ENCODE results near the gene KLHDC4. TPM values are rescaled to one million over a fixed set of nuclear protein-coding genes. Genes with fewer than 3 reads are reported as not detected.

KLHDC4 gene
- total RNA-seq, 2 experiments from 2014 or later = 82.1 to 84.9 TPM

GRCh38 chr16:87757841-87758426, 7.9 kb downstream of the KLHDC4 start:
- ChIA-PET CTCF (interaction anchor here (0.7 to 1.0 kb wide), 2 partner anchors 12 to 35 kb away, joined by 3 to 4 read pairs; no protein-coding TSS in a partner anchor), POLR2A (interaction anchor here (1.0 kb wide), 1 partner anchor 8 kb away, joined by 3 read pairs; the partner anchor contains the start of gene KLHDC4)
- H3K9me3 Mint-ChIP-seq = no peaks in the 10 kb centered on the region

GRCh38 chr16:87754535-87754934, 11.3 kb downstream of the KLHDC4 start:
- H3K4me1 Mint-ChIP-seq = peaks cover 11% of the 10 kb centered on the region
- H3K9me3 Mint-ChIP-seq = no peaks in the 10 kb centered on the region
- peaks cover 75% of the 10 kb centered on the region for H3K36me3 Mint-ChIP-seq (ENCODE audit: low read depth)
- H3K4me3 Mint-ChIP-seq = no peak overlapping the region
- no peaks in the 10 kb centered on the region for H3K27me3 Mint-ChIP-seq
- peak overlapping the region; percentile 34 for H3K27ac Mint-ChIP-seq
- CTCF ChIA-PET = no interaction called here
- POLR2A ChIA-PET = interaction anchor here (2.0 kb wide), 1 partner anchor 11 kb away, joined by 11 read pairs; the partner anchor contains the start of gene KLHDC4
- no peak for DNase-seq

More at GRCh38 chr16:87757841-87758426, 7.9 kb downstream of the KLHDC4 start:
- H3K4me1 Mint-ChIP-seq = peaks cover 27% of the 10 kb centered on the region
- no peak for DNase-seq
- peaks cover 72% of the 10 kb centered on the region for H3K36me3 Mint-ChIP-seq (ENCODE audit: low read depth)
- no peak overlapping the region for H3K27ac Mint-ChIP-seq
- H3K27me3 Mint-ChIP-seq = no peaks in the 10 kb centered on the region
- H3K4me3 Mint-ChIP-seq = no peak overlapping the region

- peaks cover 58% of the 10 kb centered on the region for H3K36me3 Mint-ChIP-seq (ENCODE audit: low read depth)
- POLR2A ChIA-PET = no interaction called here
- CTCF ChIA-PET = interaction anchor here (1.2 kb wide), 1 partner anchor 22 kb away, joined by 4 read pairs; no protein-coding TSS in a partner anchor
Observed at GRCh38 chr16:87747626-87748414, 18.0 kb downstream of the KLHDC4 start.

GRCh38 chr16:87746178-87746577, 19.6 kb downstream of the KLHDC4 start:
- Mint-ChIP-seq H3K4me3 (no peak overlapping the region), H3K27me3 (no peaks in the 10 kb centered on the region), H3K9me3 (no peaks in the 10 kb centered on the region), H3K36me3 (ENCODE audit: low read depth) (peaks cover 58% of the 10 kb centered on the region), H3K27ac (no peak overlapping the region), H3K4me1 (peaks cover 7% of the 10 kb centered on the region)
- ChIA-PET POLR2A (no interaction called here), CTCF (no interaction called here)
- DNase-seq = no peak

More at GRCh38 chr16:87747626-87748414, 18.0 kb downstream of the KLHDC4 start:
- Mint-ChIP-seq H3K27ac (no peak overlapping the region), H3K27me3 (no peaks in the 10 kb centered on the region), H3K9me3 (no peaks in the 10 kb centered on the region), H3K4me3 (no peak overlapping the region), H3K4me1 (no peaks in the 10 kb centered on the region)
- no peak for DNase-seq

GRCh38 chr16:87744750-87745514, 20.9 kb downstream of the KLHDC4 start:
- Mint-ChIP-seq H3K9me3 (no peaks in the 10 kb centered on the region), H3K4me1 (peaks cover 10% of the 10 kb centered on the region), H3K4me3 (no peak overlapping the region), H3K27me3 (no peaks in the 10 kb centered on the region), H3K27ac (no peak overlapping the region), H3K36me3 (ENCODE audit: low read depth) (peaks cover 55% of the 10 kb centered on the region)
- DNase-seq = no peak
- ChIA-PET POLR2A (interaction anchor here (1.3 kb wide), 1 partner anchor 21 kb away, joined by 3 read pairs; the partner anchor contains the start of gene KLHDC4), CTCF (no interaction called here)

- Mint-ChIP-seq H3K27ac (no peak overlapping the region), H3K36me3 (ENCODE audit: low read depth) (peaks cover 40% of the 10 kb centered on the region), H3K27me3 (no peaks in the 10 kb centered on the region), H3K9me3 (no peaks in the 10 kb centered on the region), H3K4me1 (peaks cover 10% of the 10 kb centered on the region), H3K4me3 (no peak overlapping the region)
- ChIA-PET CTCF (no interaction called here), POLR2A (no interaction called here)
- no peak for DNase-seq
Observed at GRCh38 chr16:87742781-87743490, 22.9 kb downstream of the KLHDC4 start.

- H3K27me3 Mint-ChIP-seq = no peaks in the 10 kb centered on the region
- POLR2A ChIA-PET = no interaction called here
- no peak overlapping the region for H3K27ac Mint-ChIP-seq
- H3K4me3 Mint-ChIP-seq = no peak overlapping the region
- DNase-seq = no peak
- peaks cover 39% of the 10 kb centered on the region for H3K36me3 Mint-ChIP-seq (ENCODE audit: low read depth)
- CTCF ChIA-PET = no interaction called here
- H3K9me3 Mint-ChIP-seq = no peaks in the 10 kb centered on the region
- peaks cover 10% of the 10 kb centered on the region for H3K4me1 Mint-ChIP-seq
Observed at GRCh38 chr16:87741700-87742415, 23.9 kb downstream of the KLHDC4 start.

GRCh38 chr16:87740909-87741424, 24.8 kb downstream of the KLHDC4 start:
- POLR2A ChIA-PET = no interaction called here
- H3K9me3 Mint-ChIP-seq = no peaks in the 10 kb centered on the region
- DNase-seq = no peak
- peak overlapping the region; percentile 13 for H3K27ac Mint-ChIP-seq
- H3K27me3 Mint-ChIP-seq = no peaks in the 10 kb centered on the region
- no peak overlapping the region for H3K4me3 Mint-ChIP-seq
- peaks cover 10% of the 10 kb centered on the region for H3K4me1 Mint-ChIP-seq
- H3K36me3 Mint-ChIP-seq (ENCODE audit: low read depth) = peaks cover 37% of the 10 kb centered on the region
- CTCF ChIA-PET = no interaction called here

GRCh38 chr16:87740441-87740840, 25.3 kb downstream of the KLHDC4 start:
- H3K27ac Mint-ChIP-seq = peak overlapping the region; percentile 13
- no peak for DNase-seq
- H3K4me1 Mint-ChIP-seq = peaks cover 10% of the 10 kb centered on the region
- no peak overlapping the region for H3K4me3 Mint-ChIP-seq
- ChIA-PET POLR2A (no interaction called here), CTCF (no interaction called here)
- no peaks in the 10 kb centered on the region for H3K27me3 Mint-ChIP-seq
- H3K36me3 Mint-ChIP-seq (ENCODE audit: low read depth) = peaks cover 36% of the 10 kb centered on the region
- H3K9me3 Mint-ChIP-seq = no peaks in the 10 kb centered on the region

GRCh38 chr16:87739801-87740200, 26.0 kb downstream of the KLHDC4 start:
- no peak for DNase-seq
- CTCF ChIA-PET = no interaction called here
- Mint-ChIP-seq H3K27me3 (no peaks in the 10 kb centered on the region), H3K4me3 (no peak overlapping the region), H3K4me1 (peaks cover 10% of the 10 kb centered on the region), H3K9me3 (no peaks in the 10 kb centered on the region), H3K27ac (no peak overlapping the region), H3K36me3 (ENCODE audit: low read depth) (peaks cover 29% of the 10 kb centered on the region)
- POLR2A ChIA-PET = no interaction called here

GRCh38 chr16:87736008-87736382, 29.8 kb downstream of the KLHDC4 start:
- H3K9me3 Mint-ChIP-seq = no peaks in the 10 kb centered on the region
- H3K4me1 Mint-ChIP-seq = peaks cover 21% of the 10 kb centered on the region
- H3K27ac Mint-ChIP-seq = no peak overlapping the region
- H3K27me3 Mint-ChIP-seq = no peaks in the 10 kb centered on the region
- POLR2A ChIA-PET = no interaction called here
- peaks cover 26% of the 10 kb centered on the region for H3K36me3 Mint-ChIP-seq (ENCODE audit: low read depth)
- H3K4me3 Mint-ChIP-seq = no peak overlapping the region
- no peak for DNase-seq
- CTCF ChIA-PET = no interaction called here

GRCh38 chr16:87735270-87736007, 30.3 kb downstream of the KLHDC4 start:
- ChIA-PET POLR2A (no interaction called here), CTCF (no interaction called here)
- no peak overlapping the region for H3K4me3 Mint-ChIP-seq
- no peaks in the 10 kb centered on the region for H3K9me3 Mint-ChIP-seq
- H3K36me3 Mint-ChIP-seq (ENCODE audit: low read depth) = peaks cover 26% of the 10 kb centered on the region
- no peak for DNase-seq
- peaks cover 20% of the 10 kb centered on the region for H3K4me1 Mint-ChIP-seq
- no peaks in the 10 kb centered on the region for H3K27me3 Mint-ChIP-seq
- no peak overlapping the region for H3K27ac Mint-ChIP-seq
